Measurements from ENCODE around the gene TTLL9.
"Not testable (repeated sequence)": the region's sequence is repeated elsewhere in the genome, so short reads cannot be mapped to it uniquely, and the experiment has no call there.

The TTLL9 gene

GRCh38 chr20:31917962-31918412 is 47.6 kb downstream of the TTLL9 start:
- DNase-seq (ENCODE audit: low read depth in 2 of 2) = not testable (repeated sequence)

- DNase-seq (ENCODE audit: low read depth in 2 of 2) = no peak
These were observed 48.2 kb downstream of the TTLL9 start for GRCh38 chr20:31918466-31919105.

GRCh38 chr20:31919410-31920155 is 49.1 kb downstream of the TTLL9 start:
- no peak for DNase-seq (ENCODE audit: low read depth in 2 of 2)

GRCh38 chr20:31920275-31920855 is 49.9 kb downstream of the TTLL9 start:
- DNase-seq (ENCODE audit: low read depth in 2 of 2) = no peak

GRCh38 chr20:31921480-31921879 is 51.0 kb downstream of the TTLL9 start:
- not testable (repeated sequence) for DNase-seq (ENCODE audit: low read depth in 2 of 2)

GRCh38 chr20:31922181-31922580 is 51.7 kb downstream of the TTLL9 start:
- DNase-seq (ENCODE audit: low read depth in 2 of 2) = no peak

- DNase-seq (ENCODE audit: low read depth in 2 of 2) = no peak
These were observed 52.2 kb downstream of the TTLL9 start for GRCh38 chr20:31922588-31922987.

GRCh38 chr20:31923388-31924331 is 53.2 kb downstream of the TTLL9 start:
- no peak for DNase-seq (ENCODE audit: low read depth in 2 of 2)

GRCh38 chr20:31924561-31924960 is 54.1 kb downstream of the TTLL9 start:
- DNase-seq (ENCODE audit: low read depth in 2 of 2) = no peak

- DNase-seq (ENCODE audit: low read depth in 2 of 2) = no peak
These were observed 55.2 kb downstream of the TTLL9 start for GRCh38 chr20:31925631-31926030.

GRCh38 chr20:31926493-31926892 is 56.1 kb downstream of the TTLL9 start:
- DNase-seq (ENCODE audit: low read depth in 2 of 2) = no peak

- DNase-seq (ENCODE audit: low read depth in 2 of 2) = no peak
These were observed 57.3 kb downstream of the TTLL9 start for GRCh38 chr20:31927627-31928159.

GRCh38 chr20:31929631-31930030 is 59.2 kb downstream of the TTLL9 start:
- not testable (repeated sequence) for DNase-seq (ENCODE audit: low read depth in 2 of 2)

- DNase-seq (ENCODE audit: low read depth in 2 of 2) = no peak
These were observed 60.3 kb downstream of the TTLL9 start for GRCh38 chr20:31930779-31931178.

GRCh38 chr20:31933698-31934097 is 63.3 kb downstream of the TTLL9 start:
- no peak for DNase-seq (ENCODE audit: low read depth in 2 of 2)

- DNase-seq (ENCODE audit: low read depth in 2 of 2) = no peak
These were observed 64.1 kb downstream of the TTLL9 start for GRCh38 chr20:31934491-31934890.

- DNase-seq (ENCODE audit: low read depth in 2 of 2) = no peak
These were observed 64.7 kb downstream of the TTLL9 start for GRCh38 chr20:31934968-31935764.

GRCh38 chr20:31936420-31936819 is 66.0 kb downstream of the TTLL9 start:
- no peak for DNase-seq (ENCODE audit: low read depth in 2 of 2)

GRCh38 chr20:31937820-31938219 is 67.4 kb downstream of the TTLL9 start:
- no peak for DNase-seq (ENCODE audit: low read depth in 2 of 2)

- no peak for DNase-seq (ENCODE audit: low read depth in 2 of 2)
These were observed 69.2 kb downstream of the TTLL9 start for GRCh38 chr20:31939661-31940060.

GRCh38 chr20:31943052-31943471 is 72.6 kb downstream of the TTLL9 start:
- no peak for DNase-seq (ENCODE audit: low read depth in 2 of 2)
